ENCODE results near the gene GOLT1B.

GOLT1B gene

DNA sequence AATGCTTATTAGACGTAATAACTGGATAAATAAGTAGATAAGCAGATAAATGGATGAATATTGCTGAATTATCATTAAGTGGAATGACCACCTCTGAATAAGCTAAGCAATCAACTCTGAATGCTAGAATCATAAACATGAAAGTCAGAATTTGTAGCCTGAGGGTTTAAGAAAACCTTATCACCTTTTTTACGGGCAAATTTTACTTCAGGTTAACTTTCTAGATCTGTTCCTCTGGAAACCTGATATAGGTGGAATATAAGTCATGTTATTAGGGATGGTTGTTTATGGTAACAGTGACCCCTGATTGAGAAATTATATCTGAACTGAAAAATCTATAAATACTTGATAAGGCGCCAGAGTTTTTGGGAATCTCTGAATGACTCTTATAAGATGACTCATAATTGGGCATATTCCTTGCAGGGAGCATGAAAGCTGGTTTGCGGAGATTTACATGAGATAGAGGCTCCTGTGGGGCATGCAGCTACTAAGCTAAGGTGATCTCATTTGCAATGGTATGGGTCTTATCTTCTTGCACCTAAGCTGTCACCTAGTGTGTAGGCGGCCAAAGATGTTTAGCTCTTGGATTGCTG is 36.6 kb downstream of the GOLT1B start:
- H3K79me2 ChIP-seq = no peaks in the 10 kb centered on the region
- no peak overlapping the region for H3K4me2 ChIP-seq (ENCODE audit: low read length)
- no peaks in the 10 kb centered on the region for H3K36me3 ChIP-seq (ENCODE audit: control insufficient read depth, insufficient read depth, low read length)
- no peak overlapping the region for H3K4me3 ChIP-seq (ENCODE audit: low read depth, low read length)
- no peaks in the 10 kb centered on the region for H3K27me3 ChIP-seq (ENCODE audit: control insufficient read depth, insufficient read depth, low read length)
- TF ChIP-seq CTCF (IDR thresholded peaks at IDR 0.05) = no peak
- H2AFZ ChIP-seq = no peak overlapping the region
- H3K27ac ChIP-seq = no peak overlapping the region
- H3K9me3 ChIP-seq (ENCODE audit: control insufficient read depth, low read length) = no peaks in the 10 kb centered on the region
- no peaks in the 10 kb centered on the region for H3K4me1 ChIP-seq
- no peak overlapping the region for H3K9ac ChIP-seq

GRCh38 chr12:21539797-21540196 is 38.2 kb downstream of the GOLT1B start:
- no peak overlapping the region for H3K4me3 ChIP-seq (ENCODE audit: low read depth, low read length)
- no peaks in the 10 kb centered on the region for H3K79me2 ChIP-seq
- H3K36me3 ChIP-seq (ENCODE audit: control insufficient read depth, insufficient read depth, low read length) = no peaks in the 10 kb centered on the region
- TF ChIP-seq CTCF (IDR thresholded peaks at IDR 0.05) = no peak
- no peaks in the 10 kb centered on the region for H3K9me3 ChIP-seq (ENCODE audit: control insufficient read depth, low read length)
- H3K4me1 ChIP-seq = no peaks in the 10 kb centered on the region
- H2AFZ ChIP-seq = no peak overlapping the region
- no peak overlapping the region for H3K4me2 ChIP-seq (ENCODE audit: low read length)
- no peak overlapping the region for H3K9ac ChIP-seq
- H3K27me3 ChIP-seq (ENCODE audit: control insufficient read depth, insufficient read depth, low read length) = no peaks in the 10 kb centered on the region
- H3K27ac ChIP-seq = no peak overlapping the region

- TF ChIP-seq CTCF (IDR thresholded peaks at IDR 0.05) = no peak
- Histone ChIP-seq H3K9me3 (ENCODE audit: control insufficient read depth, low read length) (no peaks in the 10 kb centered on the region), H3K4me2 (ENCODE audit: low read length) (no peak overlapping the region), H3K27ac (no peak overlapping the region), H3K9ac (no peak overlapping the region), H3K4me1 (no peaks in the 10 kb centered on the region), H2AFZ (no peak overlapping the region), H3K79me2 (no peaks in the 10 kb centered on the region), H3K36me3 (ENCODE audit: control insufficient read depth, insufficient read depth, low read length) (no peaks in the 10 kb centered on the region), H3K27me3 (ENCODE audit: control insufficient read depth, insufficient read depth, low read length) (no peaks in the 10 kb centered on the region), H3K4me3 (ENCODE audit: low read depth, low read length) (no peak overlapping the region)
Measured at GRCh38 chr12:21541773-21542172, 40.2 kb downstream of the GOLT1B start.

- H3K4me1 ChIP-seq = no peaks in the 10 kb centered on the region
- no peak overlapping the region for H3K9ac ChIP-seq
- H3K27me3 ChIP-seq (ENCODE audit: control insufficient read depth, insufficient read depth, low read length) = no peaks in the 10 kb centered on the region
- no peak overlapping the region for H3K4me2 ChIP-seq (ENCODE audit: low read length)
- no peaks in the 10 kb centered on the region for H3K9me3 ChIP-seq (ENCODE audit: control insufficient read depth, low read length)
- H3K4me3 ChIP-seq (ENCODE audit: low read depth, low read length) = no peak overlapping the region
- H3K36me3 ChIP-seq (ENCODE audit: control insufficient read depth, insufficient read depth, low read length) = no peaks in the 10 kb centered on the region
- no peak overlapping the region for H3K27ac ChIP-seq
- H2AFZ ChIP-seq = no peak overlapping the region
- TF ChIP-seq CTCF (IDR thresholded peaks at IDR 0.05) = no peak
- no peaks in the 10 kb centered on the region for H3K79me2 ChIP-seq
Measured at GRCh38 chr12:21542403-21542802, 40.8 kb downstream of the GOLT1B start.

DNA sequence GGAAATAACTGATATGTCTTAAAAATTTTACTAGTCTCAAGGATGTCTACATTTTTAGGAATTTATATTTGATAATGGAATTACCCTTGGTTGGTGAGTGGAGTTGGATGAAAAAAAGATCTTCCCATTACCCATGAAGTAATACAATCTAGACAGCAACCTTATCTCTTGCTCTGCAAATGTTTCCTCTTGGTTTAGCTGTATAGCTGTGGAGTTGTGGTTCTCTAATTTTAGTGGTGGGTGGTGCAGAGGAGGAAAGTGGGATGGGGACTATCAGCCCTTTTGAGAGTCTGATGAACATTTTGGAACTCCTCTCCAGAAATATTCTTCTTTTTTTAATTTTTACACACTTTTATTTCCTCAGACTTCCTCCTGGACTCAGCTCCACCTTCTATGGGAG is 41.6 kb downstream of the GOLT1B start:
- Histone ChIP-seq H3K79me2 (no peaks in the 10 kb centered on the region), H3K27ac (no peak overlapping the region), H2AFZ (no peak overlapping the region), H3K27me3 (ENCODE audit: control insufficient read depth, insufficient read depth, low read length) (no peaks in the 10 kb centered on the region), H3K36me3 (ENCODE audit: control insufficient read depth, insufficient read depth, low read length) (no peaks in the 10 kb centered on the region), H3K4me2 (ENCODE audit: low read length) (no peak overlapping the region), H3K9me3 (ENCODE audit: control insufficient read depth, low read length) (no peaks in the 10 kb centered on the region), H3K4me3 (ENCODE audit: low read depth, low read length) (no peak overlapping the region), H3K9ac (no peak overlapping the region), H3K4me1 (no peaks in the 10 kb centered on the region)
- no peak for TF ChIP-seq CTCF (IDR thresholded peaks at IDR 0.05)
